Hematopoietic multipotent progenitor cell treated with erythropoietin and hydrocortisone succinate and interleukin-3 and kit ligand, for 4 days (in vitro differentiated cells): ENCODE data around the gene DIS3L2.
A peak's percentile ranks its signal among the peaks of the same experiment; 100 is the strongest.
"Not testable (repeated sequence)": the region's sequence is repeated elsewhere in the genome, so short reads cannot be mapped to it uniquely, and the experiment has no call there.

Experiments used
- DNase-seq: peaks from one replicate; pipeline ENCODE4 v3.0.0-alpha.2; 2015

Gene DIS3L2

DNA sequence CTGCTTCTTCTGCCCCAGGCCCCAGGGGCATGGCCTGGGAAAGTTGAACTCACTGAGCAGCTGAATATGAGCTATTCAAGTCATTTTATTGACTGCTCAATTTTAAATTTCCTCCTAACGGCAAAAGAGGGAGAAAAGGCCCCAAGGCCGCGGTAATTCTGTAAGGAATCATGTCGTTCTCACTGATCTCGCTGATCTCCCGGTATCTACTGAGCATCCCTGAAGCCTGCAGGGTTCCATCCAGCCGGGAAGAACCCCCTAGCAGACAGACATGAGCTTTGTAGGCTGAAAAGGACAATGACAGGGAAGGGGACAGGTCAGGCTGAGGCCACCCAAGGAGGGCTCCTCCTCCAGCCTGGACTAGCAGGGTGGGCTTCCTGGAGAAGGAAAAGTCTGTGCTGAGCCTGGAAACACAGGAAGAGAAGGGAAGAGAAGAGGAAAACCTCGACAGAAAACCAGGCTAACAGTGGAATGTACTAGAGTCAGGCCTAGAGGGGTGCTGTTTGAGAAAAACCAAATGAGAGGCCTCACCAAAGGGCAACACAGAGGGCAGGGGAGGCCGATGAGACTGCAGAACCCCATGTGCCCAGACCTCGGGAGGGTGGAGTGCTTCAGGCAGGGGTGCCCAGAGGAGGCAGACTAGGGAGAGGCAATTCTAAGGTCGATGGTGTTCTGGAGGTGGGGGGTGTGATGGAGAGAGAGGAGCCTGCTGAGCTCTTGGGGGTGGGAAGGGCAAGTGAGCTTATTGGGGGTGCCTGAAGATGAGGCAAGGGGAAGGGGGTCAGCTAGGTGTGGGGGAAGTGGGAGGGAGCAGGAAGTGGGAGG lies 32.4 kb upstream of the DIS3L2 start:
- no peak for DNase-seq

- peak; percentile 49 for DNase-seq
Measured at GRCh38 chr2:231929961-231930592, 31.4 kb upstream of the DIS3L2 start.

DNA sequence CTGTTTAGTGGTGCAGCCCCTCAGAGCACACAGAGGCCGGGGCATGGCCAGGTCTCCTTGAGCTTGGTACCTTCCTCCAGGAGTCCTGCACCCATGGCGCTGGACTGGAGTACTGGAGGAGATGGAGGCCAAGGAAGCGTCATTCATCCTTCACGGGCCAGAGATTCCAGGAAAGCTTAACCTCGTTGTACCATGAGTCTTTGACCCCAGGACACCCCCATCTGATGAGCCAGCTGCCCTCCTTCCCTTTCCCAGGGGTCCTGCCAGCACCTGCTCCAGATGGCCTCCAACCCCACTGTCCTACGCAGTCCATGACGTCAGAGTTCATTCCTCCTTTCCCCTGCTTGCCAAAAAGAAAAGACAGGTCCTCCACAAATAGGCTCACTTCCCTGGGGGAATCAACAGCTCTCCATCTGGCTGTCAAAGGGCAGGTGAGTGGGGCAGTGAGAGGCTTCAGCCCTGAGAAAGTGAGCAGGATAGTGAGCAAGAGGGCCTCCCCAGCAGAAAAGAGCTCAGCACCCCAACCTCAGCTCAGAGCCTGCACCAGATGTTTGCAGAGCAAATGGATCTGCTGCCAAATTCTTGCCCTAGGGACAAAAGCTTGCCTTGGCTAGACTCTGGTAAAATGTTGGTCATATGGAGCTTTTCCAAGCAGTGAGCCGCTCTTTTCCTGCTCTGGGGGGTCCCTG lies 30.8 kb upstream of the DIS3L2 start:
- no peak for DNase-seq

DNA sequence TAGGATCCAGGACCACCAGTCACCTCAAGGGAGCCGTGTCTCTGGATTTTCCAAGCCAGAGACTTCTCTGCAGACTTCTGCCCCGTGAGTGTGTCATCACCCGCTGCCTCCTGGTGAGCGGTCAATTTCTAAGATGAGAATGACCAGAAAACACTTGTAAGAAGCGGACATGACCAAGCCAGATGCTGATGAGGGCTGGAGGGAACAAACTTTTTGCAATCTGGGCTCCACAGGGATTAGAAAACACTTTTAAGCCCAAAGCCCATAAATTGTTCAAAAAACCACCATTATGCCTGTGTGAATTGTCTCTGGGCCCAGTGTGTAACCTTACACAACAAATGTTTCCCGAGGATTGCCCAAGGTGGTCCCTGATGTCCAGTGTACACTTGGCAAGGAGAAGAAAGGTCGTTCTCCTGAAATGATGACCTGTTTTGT lies 30.0 kb upstream of the DIS3L2 start:
- no peak for DNase-seq

GRCh38 chr2:231932711-231932970 lies 28.9 kb upstream of the DIS3L2 start:
- DNase-seq, result no peak

GRCh38 chr2:231932985-231933915 lies 28.3 kb upstream of the DIS3L2 start:
- no peak for DNase-seq

DNA sequence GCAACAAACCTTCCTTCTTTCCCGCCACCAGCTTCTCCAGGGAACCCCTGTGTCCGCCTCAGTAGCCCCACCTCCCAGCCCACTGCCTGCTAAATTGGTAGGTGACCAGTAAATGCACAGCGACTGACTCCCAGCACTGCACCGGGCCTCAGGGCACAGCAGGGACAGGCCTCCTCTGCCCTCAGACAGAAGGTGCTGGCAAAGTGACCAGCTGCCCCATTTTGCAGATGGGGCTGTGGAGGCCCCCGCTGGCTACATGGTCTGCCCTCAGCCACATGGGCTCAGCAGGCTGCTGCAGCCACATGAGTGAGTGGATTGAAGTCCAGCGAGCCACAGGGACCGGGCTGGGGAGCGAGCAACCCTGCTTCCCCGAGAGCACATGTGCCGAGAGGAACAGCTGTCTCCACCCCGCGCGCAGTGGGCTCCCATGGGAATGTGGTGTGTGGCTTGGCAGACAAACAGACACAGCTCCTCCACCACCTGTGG lies 27.6 kb upstream of the DIS3L2 start:
- DNase-seq, result no peak

- no peak for DNase-seq
Measured at GRCh38 chr2:231934441-231935206, 26.9 kb upstream of the DIS3L2 start.

- DNase-seq, result no peak
Measured at GRCh38 chr2:231935207-231935524, 26.3 kb upstream of the DIS3L2 start.

GRCh38 chr2:231935815-231936214 lies 25.7 kb upstream of the DIS3L2 start:
- no peak for DNase-seq

- DNase-seq, result no peak
Measured at GRCh38 chr2:231936491-231936890, 25.0 kb upstream of the DIS3L2 start.

- DNase-seq, result no peak
Measured at GRCh38 chr2:231937057-231937456, 24.5 kb upstream of the DIS3L2 start.

GRCh38 chr2:231939022-231939421 lies 22.5 kb upstream of the DIS3L2 start:
- DNase-seq, result no peak

DNA sequence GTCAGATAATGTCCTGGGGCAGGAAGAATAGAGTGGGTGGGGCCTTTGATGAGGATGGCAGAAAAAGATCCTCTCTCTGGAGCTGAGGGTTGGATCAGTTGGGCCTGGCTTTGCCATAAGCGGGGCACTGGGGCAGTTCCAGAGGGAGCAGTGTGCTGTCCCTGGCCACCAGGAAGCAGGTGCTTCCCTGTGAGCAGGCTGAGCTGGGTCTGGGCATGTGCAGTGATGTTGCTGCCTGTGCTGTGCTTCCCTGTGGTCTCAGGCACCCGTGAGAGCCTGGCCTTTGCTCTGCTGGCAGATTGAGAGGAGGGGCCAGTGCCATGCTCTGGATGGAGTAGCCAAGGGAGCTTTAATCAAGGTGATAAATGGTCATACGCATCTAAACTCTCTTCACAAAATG lies 20.7 kb upstream of the DIS3L2 start:
- no peak for DNase-seq

DNA sequence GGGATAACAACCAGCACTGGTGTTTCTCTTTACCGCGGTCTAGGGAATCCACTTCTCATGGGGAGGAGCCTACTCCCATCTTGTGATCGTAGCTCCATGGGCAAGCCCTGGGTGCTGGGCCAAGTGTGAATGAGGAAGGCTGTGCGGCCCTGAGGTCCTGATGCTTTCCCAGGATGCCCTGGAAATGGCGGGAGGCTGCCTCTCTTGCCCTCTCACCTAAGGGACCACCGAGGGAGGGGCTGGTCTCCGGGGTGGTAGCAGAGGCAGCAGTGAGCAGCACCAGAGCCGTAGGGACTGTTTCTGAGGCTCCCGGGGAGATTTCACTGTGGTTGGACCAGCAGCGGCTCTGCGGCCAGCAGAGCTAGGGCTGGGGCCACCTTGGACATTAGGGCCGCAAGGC lies 19.8 kb upstream of the DIS3L2 start:
- DNase-seq, result no peak

GRCh38 chr2:231942180-231942579 lies 19.3 kb upstream of the DIS3L2 start:
- no peak for DNase-seq

- DNase-seq, result no peak
Measured at GRCh38 chr2:231946241-231946814, 15.2 kb upstream of the DIS3L2 start.

GRCh38 chr2:231947112-231947511 lies 14.4 kb upstream of the DIS3L2 start:
- not testable (repeated sequence) for DNase-seq

- DNase-seq, result no peak
Measured at GRCh38 chr2:231947694-231948093, 13.8 kb upstream of the DIS3L2 start.

DNA sequence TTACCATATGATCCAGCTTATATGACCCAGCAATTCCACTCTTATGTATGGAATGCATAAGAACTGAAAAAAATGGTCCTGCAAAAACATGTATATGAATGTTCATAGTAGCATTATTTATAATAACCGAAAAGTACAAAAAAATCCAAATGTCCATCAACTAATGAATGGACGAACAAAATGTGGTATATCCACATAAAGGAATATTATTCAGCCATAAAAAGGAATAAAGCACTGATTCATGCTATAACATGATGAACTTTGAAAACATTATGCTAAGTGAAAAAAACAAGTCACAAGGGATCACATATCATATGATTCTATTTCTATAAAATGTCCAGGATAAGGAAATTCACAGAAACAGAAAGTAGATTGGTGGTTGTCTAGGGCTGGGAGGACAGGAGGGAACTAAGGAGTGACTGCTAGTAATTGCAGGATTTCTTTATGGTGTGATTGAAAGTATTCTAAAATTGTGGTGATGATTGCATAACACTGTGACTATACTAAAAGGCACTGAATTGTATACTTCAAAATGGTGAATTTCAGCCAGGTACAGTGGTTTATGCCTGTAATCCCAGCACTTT lies 10.0 kb upstream of the DIS3L2 start:
- DNase-seq, result no peak

DNA sequence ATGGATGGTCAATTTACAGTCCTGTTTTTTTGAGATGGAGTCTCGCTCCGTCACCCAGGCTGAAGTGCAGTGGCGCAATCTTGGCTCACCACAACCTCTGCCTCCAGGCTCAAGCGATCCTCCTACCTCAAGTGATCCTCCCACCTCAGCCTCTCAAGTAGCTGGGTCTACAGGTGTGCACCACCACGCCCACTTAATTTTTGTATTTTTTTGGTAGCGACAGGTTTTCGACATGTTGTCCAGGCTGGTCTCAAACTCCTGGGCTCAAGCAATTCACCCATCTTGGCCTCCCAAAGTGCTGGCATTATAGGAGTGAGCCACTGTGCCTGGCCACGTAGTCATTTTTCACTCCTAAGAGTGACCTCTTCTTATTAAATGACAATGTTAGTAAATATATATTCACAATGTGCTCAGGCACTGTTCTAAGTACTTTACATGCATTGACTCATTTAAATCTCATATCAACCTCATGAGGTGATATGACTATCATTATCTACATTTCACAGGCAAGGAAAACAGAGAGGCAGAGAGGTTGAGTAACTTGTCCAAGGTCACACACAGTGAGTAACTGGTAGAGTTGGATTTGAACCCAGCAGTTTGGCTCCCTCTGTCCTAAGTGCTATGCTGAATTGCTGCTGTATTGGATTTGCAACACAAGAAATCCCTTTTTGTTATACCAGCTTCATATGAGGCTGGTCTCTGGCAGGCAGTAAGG lies 5.6 kb upstream of the DIS3L2 start:
- no peak for DNase-seq
